ENCODE data around the gene ADCY2. TPM values are rescaled to one million over a fixed set of nuclear protein-coding genes. Genes with fewer than 3 reads are reported as not detected.

Gene ADCY2
- total RNA-seq, 2 donors from 2014 or later: 5.2 to 17.7 TPM

GRCh38 chr5:7397937-7398336 lies 2.0 kb downstream of the ADCY2 start:
- Histone ChIP-seq H3K27me3 (replicated peaks; ENCODE audit: insufficient read depth) (no peaks in the 10 kb centered on the region), H3K9me3 (no peaks in the 10 kb centered on the region), H3K4me1 (replicated peaks) (no peaks in the 10 kb centered on the region), H3K27ac (no peak overlapping the region), H3K36me3 (no peaks in the 10 kb centered on the region), H3K4me3 (no peak overlapping the region)
- intact Hi-C loops (cut with DNase I): loop anchor here (5.0 kb wide), 3 partner anchors 119 to 469 kb away; partner anchors contain the start of genes FASTKD3 and MTRR
- DNase-seq (ENCODE audit: low spot score): no peak
- TF ChIP-seq POLR2A (IDR thresholded peaks at IDR 0.05): no peak
- TF ChIP-seq POLR2AphosphoS5 (IDR thresholded peaks at IDR 0.05): no peak
- TF ChIP-seq CTCF (IDR thresholded peaks at IDR 0.05): no peak

GRCh38 chr5:7398596-7399280 lies 2.8 kb downstream of the ADCY2 start:
- Histone ChIP-seq H3K4me1 (replicated peaks) (no peaks in the 10 kb centered on the region), H3K4me3 (no peak overlapping the region), H3K27ac (no peak overlapping the region), H3K27me3 (replicated peaks; ENCODE audit: insufficient read depth) (no peaks in the 10 kb centered on the region), H3K36me3 (no peaks in the 10 kb centered on the region), H3K9me3 (no peaks in the 10 kb centered on the region)
- intact Hi-C loops (cut with DNase I): loop anchor here (5.0 kb wide), 3 partner anchors 119 to 469 kb away; partner anchors contain the start of genes FASTKD3 and MTRR
- no peak for DNase-seq (ENCODE audit: low spot score)
- TF ChIP-seq POLR2AphosphoS5 (IDR thresholded peaks at IDR 0.05): no peak
- no peak for TF ChIP-seq CTCF (IDR thresholded peaks at IDR 0.05)
- TF ChIP-seq POLR2A (IDR thresholded peaks at IDR 0.05): no peak
- WGBS: 96% methylated on average over 6 of the region's 6 CpGs

- H3K4me3 ChIP-seq: no peak overlapping the region
- DNase-seq (ENCODE audit: low spot score): no peak
- WGBS: 95% methylated on average over 1 of the region's 1 CpG
- H3K27ac ChIP-seq: no peak overlapping the region
- TF ChIP-seq POLR2A (IDR thresholded peaks at IDR 0.05): no peak
- no peak for TF ChIP-seq CTCF (IDR thresholded peaks at IDR 0.05)
- no peak for TF ChIP-seq POLR2AphosphoS5 (IDR thresholded peaks at IDR 0.05)
- H3K27me3 ChIP-seq (replicated peaks; ENCODE audit: insufficient read depth): no peaks in the 10 kb centered on the region
- H3K36me3 ChIP-seq: no peaks in the 10 kb centered on the region
- no peaks in the 10 kb centered on the region for H3K9me3 ChIP-seq
- H3K4me1 ChIP-seq (replicated peaks): no peaks in the 10 kb centered on the region
- intact Hi-C loops (cut with DNase I): no loop called here
Observed at GRCh38 chr5:7405277-7405676, 9.3 kb downstream of the ADCY2 start.

GRCh38 chr5:7410936-7411511 lies 15.1 kb downstream of the ADCY2 start:
- no peaks in the 10 kb centered on the region for H3K36me3 ChIP-seq
- intact Hi-C loops (cut with DNase I): no loop called here
- TF ChIP-seq POLR2A (IDR thresholded peaks at IDR 0.05) (no peak), CTCF (IDR thresholded peaks at IDR 0.05) (no peak), POLR2AphosphoS5 (IDR thresholded peaks at IDR 0.05) (no peak)
- WGBS: 84% methylated on average over 5 of the region's 5 CpGs
- no peak overlapping the region for H3K27ac ChIP-seq
- no peak for DNase-seq (ENCODE audit: low spot score)
- H3K27me3 ChIP-seq (replicated peaks; ENCODE audit: insufficient read depth): no peaks in the 10 kb centered on the region
- H3K4me1 ChIP-seq (replicated peaks): no peaks in the 10 kb centered on the region
- no peak overlapping the region for H3K4me3 ChIP-seq
- no peaks in the 10 kb centered on the region for H3K9me3 ChIP-seq

- no peaks in the 10 kb centered on the region for H3K36me3 ChIP-seq
- no peaks in the 10 kb centered on the region for H3K4me1 ChIP-seq (replicated peaks)
- 70% methylated on average over 10 of the region's 10 CpGs for WGBS
- no peaks in the 10 kb centered on the region for H3K27me3 ChIP-seq (replicated peaks; ENCODE audit: insufficient read depth)
- no peak for TF ChIP-seq CTCF (IDR thresholded peaks at IDR 0.05)
- TF ChIP-seq POLR2A (IDR thresholded peaks at IDR 0.05): no peak
- TF ChIP-seq POLR2AphosphoS5 (IDR thresholded peaks at IDR 0.05): no peak
- H3K9me3 ChIP-seq: no peaks in the 10 kb centered on the region
- peak overlapping the region in 1 of 2 donors; percentile 49 for H3K27ac ChIP-seq
- H3K4me3 ChIP-seq: no peak overlapping the region
- intact Hi-C loops (cut with DNase I): no loop called here
- DNase-seq (ENCODE audit: low spot score): no peak
Observed at GRCh38 chr5:7412409-7412808, 16.5 kb downstream of the ADCY2 start.

Data from prostate gland (tissue), 2 donors.